ENCODE data around the gene ENOSF1. TPM values are rescaled to one million over a fixed set of nuclear protein-coding genes. Genes with fewer than 3 reads are reported as not detected.
A peak's percentile ranks its signal among the peaks of the same experiment; 100 is the strongest.

ENOSF1 gene
- total RNA-seq, 1 donor from 2014 or later = 24.4 TPM

- DNase-seq = no peak
- intact Hi-C loops (cut with micrococcal nuclease) = no loop called here
- H3K36me3 ChIP-seq = no peaks in the 10 kb centered on the region
- TF ChIP-seq CTCF (IDR thresholded peaks at IDR 0.05; ENCODE audit: borderline replicate concordance) = no peak
- peak overlapping the region; percentile 75 for H3K4me3 ChIP-seq
- H3K4me1 ChIP-seq = peaks cover 34% of the 10 kb centered on the region
- no peaks in the 10 kb centered on the region for H3K27me3 ChIP-seq (ENCODE audit: low read depth)
- H3K9me3 ChIP-seq (replicated peaks) = peaks cover 26% of the 10 kb centered on the region
- peak overlapping the region; percentile 86 for H3K27ac ChIP-seq (replicated peaks)
Observed at GRCh38 chr18:713135-713490, 683 bp upstream of the ENOSF1 start.

GRCh38 chr18:711657-712400 lies 601 bp downstream of the ENOSF1 start:
- no peaks in the 10 kb centered on the region for H3K27me3 ChIP-seq (ENCODE audit: low read depth)
- peaks cover 26% of the 10 kb centered on the region for H3K9me3 ChIP-seq (replicated peaks)
- H3K4me1 ChIP-seq = peaks cover 34% of the 10 kb centered on the region
- TF ChIP-seq CTCF (IDR thresholded peaks at IDR 0.05; ENCODE audit: borderline replicate concordance) = no peak
- peak; percentile 52 for DNase-seq
- intact Hi-C loops (cut with micrococcal nuclease) = no loop called here
- peak overlapping the region; percentile 86 for H3K27ac ChIP-seq (replicated peaks)
- H3K36me3 ChIP-seq = no peaks in the 10 kb centered on the region
- H3K4me3 ChIP-seq = peak overlapping the region; percentile 75

GRCh38 chr18:711310-711656 lies 1.1 kb downstream of the ENOSF1 start:
- H3K27me3 ChIP-seq (ENCODE audit: low read depth) = no peaks in the 10 kb centered on the region
- peak overlapping the region; percentile 75 for H3K4me3 ChIP-seq
- peak overlapping the region; percentile 86 for H3K27ac ChIP-seq (replicated peaks)
- no peaks in the 10 kb centered on the region for H3K36me3 ChIP-seq
- peaks cover 26% of the 10 kb centered on the region for H3K9me3 ChIP-seq (replicated peaks)
- no peak for TF ChIP-seq CTCF (IDR thresholded peaks at IDR 0.05; ENCODE audit: borderline replicate concordance)
- intact Hi-C loops (cut with micrococcal nuclease) = no loop called here
- no peak for DNase-seq
- H3K4me1 ChIP-seq = peaks cover 34% of the 10 kb centered on the region

GRCh38 chr18:710418-711300 lies 1.8 kb downstream of the ENOSF1 start:
- Histone ChIP-seq H3K27ac (replicated peaks) (peak overlapping the region; percentile 86), H3K36me3 (no peaks in the 10 kb centered on the region), H3K4me1 (peaks cover 34% of the 10 kb centered on the region), H3K4me3 (peak overlapping the region; percentile 75), H3K9me3 (replicated peaks) (peaks cover 26% of the 10 kb centered on the region), H3K27me3 (ENCODE audit: low read depth) (no peaks in the 10 kb centered on the region)
- intact Hi-C loops (cut with micrococcal nuclease) = no loop called here
- TF ChIP-seq CTCF (IDR thresholded peaks at IDR 0.05; ENCODE audit: borderline replicate concordance) = no peak
- DNase-seq = no peak

GRCh38 chr18:709771-710170 lies 2.7 kb downstream of the ENOSF1 start:
- Histone ChIP-seq H3K4me3 (no peak overlapping the region), H3K27ac (replicated peaks) (peak overlapping the region; percentile 8), H3K27me3 (ENCODE audit: low read depth) (no peaks in the 10 kb centered on the region), H3K4me1 (peaks cover 34% of the 10 kb centered on the region), H3K36me3 (peaks cover 6% of the 10 kb centered on the region), H3K9me3 (replicated peaks) (peaks cover 23% of the 10 kb centered on the region)
- intact Hi-C loops (cut with micrococcal nuclease) = no loop called here
- DNase-seq = no peak
- no peak for TF ChIP-seq CTCF (IDR thresholded peaks at IDR 0.05; ENCODE audit: borderline replicate concordance)
